GM23338 (cell line): ENCODE data around the gene ACSF2.

Source experiments
- EZH2 ChIP-seq: fragments of 200-600 bp; sonication (generic); IDR thresholded peaks from one replicate; pipeline ENCODE4 v1.8.0; 2017; ENCODE audit warnings: antibody characterized with exemption, mild to moderate bottlenecking, low read depth; ENCODE audit not compliant: unreplicated experiment
- EZH2phosphoT487 ChIP-seq: fragments of 200-600 bp; sonication (generic); IDR thresholded peaks from one replicate; pipeline ENCODE4 v1.8.1; 2018; ENCODE audit warnings: antibody characterized with exemption; ENCODE audit not compliant: unreplicated experiment
- POLR2AphosphoS5 ChIP-seq: IDR thresholded peaks from 2 replicates; pipeline ENCODE4 v1.6.1; 2016; ENCODE audit warnings: antibody characterized with exemption, low read depth
- ZNF114 ChIP-seq: fragments of 250-450 bp; sonication (Bioruptor Pico); IDR thresholded peaks from 2 replicates; pipeline ENCODE4 v1.5.0; 2020; ENCODE audit warnings: mild to moderate bottlenecking, moderate library complexity
- ZNF331 ChIP-seq: fragments of 250-450 bp; sonication (Bioruptor Pico); IDR thresholded peaks from 2 replicates; pipeline ENCODE4 v1.5.0; 2020; ENCODE audit warnings: low read depth, mild to moderate bottlenecking, moderate library complexity
- TF ChIP-seq, protein P1 (sequence below), 2 experiments: fragments of 200-600 bp in 1 of 2; sonication (generic) in 1 of 2; conservative IDR thresholded peaks; 2 replicates each; pipeline versions ENCODE4 v1.5.1 to v1.6.1; 2016 to 2017; ENCODE audit warnings: antibody characterized with exemption in 2 of 2, low read depth in 2 of 2, mild to moderate bottlenecking in 2 of 2, moderate library complexity in 1 of 2
- TF ChIP-seq, protein P2 (sequence below): IDR thresholded peaks from one replicate; pipeline ENCODE4 v1.6.1; 2018; ENCODE audit warnings: antibody characterized with exemption; ENCODE audit not compliant: unreplicated experiment

DNA sequence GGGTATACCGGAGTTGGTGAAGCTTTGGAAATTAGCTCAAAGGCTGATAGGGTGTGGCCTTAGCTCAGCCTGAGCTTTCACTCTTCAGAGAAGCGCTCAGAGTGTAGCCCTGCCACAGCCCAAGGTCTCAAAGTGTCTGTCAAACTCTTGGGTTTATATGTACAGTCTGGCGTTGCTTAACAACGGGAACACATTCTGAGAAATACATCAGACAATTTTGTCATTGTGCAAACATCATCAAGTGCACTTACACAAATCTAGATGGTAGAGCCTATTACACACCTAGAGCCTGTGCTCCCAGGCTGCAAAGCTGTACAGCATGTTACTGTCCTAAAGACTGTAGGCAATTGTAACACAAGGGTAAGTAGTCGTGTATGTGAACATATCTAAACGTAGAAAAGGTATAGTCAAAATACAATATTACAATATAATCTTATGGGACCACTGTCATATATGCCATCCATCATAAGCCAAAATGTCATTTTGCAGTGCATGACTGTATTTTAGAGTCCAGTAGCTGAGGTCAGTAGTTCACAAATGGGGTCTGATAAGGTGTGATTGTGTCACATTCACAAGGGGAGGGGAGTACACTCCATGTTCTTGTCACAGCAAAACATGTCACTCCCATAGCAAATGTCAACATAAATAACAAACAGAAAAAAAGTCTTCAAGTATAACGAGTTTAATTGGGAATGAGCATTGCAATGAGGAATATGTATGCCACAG, 22.0 kb downstream of the ACSF2 start:
- TF ChIP-seq, protein P1, sequence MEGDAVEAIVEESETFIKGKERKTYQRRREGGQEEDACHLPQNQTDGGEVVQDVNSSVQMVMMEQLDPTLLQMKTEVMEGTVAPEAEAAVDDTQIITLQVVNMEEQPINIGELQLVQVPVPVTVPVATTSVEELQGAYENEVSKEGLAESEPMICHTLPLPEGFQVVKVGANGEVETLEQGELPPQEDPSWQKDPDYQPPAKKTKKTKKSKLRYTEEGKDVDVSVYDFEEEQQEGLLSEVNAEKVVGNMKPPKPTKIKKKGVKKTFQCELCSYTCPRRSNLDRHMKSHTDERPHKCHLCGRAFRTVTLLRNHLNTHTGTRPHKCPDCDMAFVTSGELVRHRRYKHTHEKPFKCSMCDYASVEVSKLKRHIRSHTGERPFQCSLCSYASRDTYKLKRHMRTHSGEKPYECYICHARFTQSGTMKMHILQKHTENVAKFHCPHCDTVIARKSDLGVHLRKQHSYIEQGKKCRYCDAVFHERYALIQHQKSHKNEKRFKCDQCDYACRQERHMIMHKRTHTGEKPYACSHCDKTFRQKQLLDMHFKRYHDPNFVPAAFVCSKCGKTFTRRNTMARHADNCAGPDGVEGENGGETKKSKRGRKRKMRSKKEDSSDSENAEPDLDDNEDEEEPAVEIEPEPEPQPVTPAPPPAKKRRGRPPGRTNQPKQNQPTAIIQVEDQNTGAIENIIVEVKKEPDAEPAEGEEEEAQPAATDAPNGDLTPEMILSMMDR (conservative IDR thresholded peaks at IDR 0.05; ENCODE audit: low read depth in 2 of 2), result no peak
- no peak for TF ChIP-seq EZH2
- TF ChIP-seq, protein P2, sequence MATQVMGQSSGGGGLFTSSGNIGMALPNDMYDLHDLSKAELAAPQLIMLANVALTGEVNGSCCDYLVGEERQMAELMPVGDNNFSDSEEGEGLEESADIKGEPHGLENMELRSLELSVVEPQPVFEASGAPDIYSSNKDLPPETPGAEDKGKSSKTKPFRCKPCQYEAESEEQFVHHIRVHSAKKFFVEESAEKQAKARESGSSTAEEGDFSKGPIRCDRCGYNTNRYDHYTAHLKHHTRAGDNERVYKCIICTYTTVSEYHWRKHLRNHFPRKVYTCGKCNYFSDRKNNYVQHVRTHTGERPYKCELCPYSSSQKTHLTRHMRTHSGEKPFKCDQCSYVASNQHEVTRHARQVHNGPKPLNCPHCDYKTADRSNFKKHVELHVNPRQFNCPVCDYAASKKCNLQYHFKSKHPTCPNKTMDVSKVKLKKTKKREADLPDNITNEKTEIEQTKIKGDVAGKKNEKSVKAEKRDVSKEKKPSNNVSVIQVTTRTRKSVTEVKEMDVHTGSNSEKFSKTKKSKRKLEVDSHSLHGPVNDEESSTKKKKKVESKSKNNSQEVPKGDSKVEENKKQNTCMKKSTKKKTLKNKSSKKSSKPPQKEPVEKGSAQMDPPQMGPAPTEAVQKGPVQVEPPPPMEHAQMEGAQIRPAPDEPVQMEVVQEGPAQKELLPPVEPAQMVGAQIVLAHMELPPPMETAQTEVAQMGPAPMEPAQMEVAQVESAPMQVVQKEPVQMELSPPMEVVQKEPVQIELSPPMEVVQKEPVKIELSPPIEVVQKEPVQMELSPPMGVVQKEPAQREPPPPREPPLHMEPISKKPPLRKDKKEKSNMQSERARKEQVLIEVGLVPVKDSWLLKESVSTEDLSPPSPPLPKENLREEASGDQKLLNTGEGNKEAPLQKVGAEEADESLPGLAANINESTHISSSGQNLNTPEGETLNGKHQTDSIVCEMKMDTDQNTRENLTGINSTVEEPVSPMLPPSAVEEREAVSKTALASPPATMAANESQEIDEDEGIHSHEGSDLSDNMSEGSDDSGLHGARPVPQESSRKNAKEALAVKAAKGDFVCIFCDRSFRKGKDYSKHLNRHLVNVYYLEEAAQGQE, result no peak
- no peak for TF ChIP-seq EZH2phosphoT487
- TF ChIP-seq POLR2AphosphoS5, result no peak
- TF ChIP-seq ZNF114 (CRISPR knock-in tag), result no peak
- TF ChIP-seq ZNF331 (CRISPR knock-in tag), result no peak
